ENCODE results near the gene HIVEP3. TPM values are rescaled to one million over a fixed set of nuclear protein-coding genes. Genes with fewer than 3 reads are reported as not detected.
"Not testable (repeated sequence)": the region's sequence is repeated elsewhere in the genome, so short reads cannot be mapped to it uniquely, and the experiment has no call there.

HIVEP3 gene
- total RNA-seq, 3 donors from 2014 or later, result 4.9 to 6.5 (median 6.1) TPM

DNA sequence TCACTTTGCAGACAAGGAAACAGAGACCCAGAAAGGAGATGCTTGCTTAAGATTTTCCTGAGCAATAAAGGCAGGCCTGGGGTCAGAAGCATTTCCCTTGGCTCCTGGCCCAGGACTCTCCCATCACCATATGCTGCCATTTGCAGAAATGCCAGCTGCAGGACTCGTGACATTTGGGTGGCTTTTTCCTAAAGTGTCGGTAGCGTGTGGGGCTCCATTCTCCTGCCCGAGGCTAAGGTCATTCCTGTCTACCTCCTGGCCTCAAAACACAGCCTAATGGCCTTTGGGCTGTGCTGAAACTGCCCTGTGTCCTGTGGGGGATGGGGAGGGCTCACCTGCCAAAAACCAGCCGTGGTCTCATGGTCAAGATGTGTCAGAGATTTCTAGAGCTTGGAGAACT lies 218.1 kb downstream of the HIVEP3 start:
- Histone ChIP-seq H3K4me3 (no peak overlapping the region), H3K36me3 (ENCODE audit: low read depth) (no peaks in the 10 kb centered on the region), H3K4me1 (ENCODE audit: low read depth) (no peaks in the 10 kb centered on the region), H3K9me3 (no peaks in the 10 kb centered on the region)
- no peak for ATAC-seq
- TF ChIP-seq, protein P1, sequence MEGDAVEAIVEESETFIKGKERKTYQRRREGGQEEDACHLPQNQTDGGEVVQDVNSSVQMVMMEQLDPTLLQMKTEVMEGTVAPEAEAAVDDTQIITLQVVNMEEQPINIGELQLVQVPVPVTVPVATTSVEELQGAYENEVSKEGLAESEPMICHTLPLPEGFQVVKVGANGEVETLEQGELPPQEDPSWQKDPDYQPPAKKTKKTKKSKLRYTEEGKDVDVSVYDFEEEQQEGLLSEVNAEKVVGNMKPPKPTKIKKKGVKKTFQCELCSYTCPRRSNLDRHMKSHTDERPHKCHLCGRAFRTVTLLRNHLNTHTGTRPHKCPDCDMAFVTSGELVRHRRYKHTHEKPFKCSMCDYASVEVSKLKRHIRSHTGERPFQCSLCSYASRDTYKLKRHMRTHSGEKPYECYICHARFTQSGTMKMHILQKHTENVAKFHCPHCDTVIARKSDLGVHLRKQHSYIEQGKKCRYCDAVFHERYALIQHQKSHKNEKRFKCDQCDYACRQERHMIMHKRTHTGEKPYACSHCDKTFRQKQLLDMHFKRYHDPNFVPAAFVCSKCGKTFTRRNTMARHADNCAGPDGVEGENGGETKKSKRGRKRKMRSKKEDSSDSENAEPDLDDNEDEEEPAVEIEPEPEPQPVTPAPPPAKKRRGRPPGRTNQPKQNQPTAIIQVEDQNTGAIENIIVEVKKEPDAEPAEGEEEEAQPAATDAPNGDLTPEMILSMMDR (IDR thresholded peaks at IDR 0.05), result no peak
- intact Hi-C loops (cut with DNase I, micrococcal nuclease), result no loop called here
- no peak for DNase-seq

DNA sequence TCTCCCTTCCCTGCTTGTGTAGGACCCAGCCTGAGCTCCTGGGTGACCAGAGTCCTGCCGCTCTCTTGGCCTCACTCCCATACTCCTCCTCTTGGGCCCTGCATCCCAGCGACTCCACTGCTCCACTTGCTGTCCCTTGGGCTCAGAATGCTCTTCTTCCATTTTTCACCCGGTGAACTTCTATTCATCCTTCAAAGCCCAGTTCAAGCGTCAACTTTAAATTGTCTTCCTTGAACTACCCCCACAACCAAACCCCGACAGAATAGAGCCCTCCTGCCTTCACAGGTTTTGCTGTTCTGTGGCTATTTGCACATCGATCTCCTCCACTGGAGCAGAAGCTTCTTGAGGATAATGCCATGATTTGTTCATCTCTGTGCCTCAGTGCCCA lies 218.9 kb downstream of the HIVEP3 start:
- Histone ChIP-seq H3K4me3 (no peak overlapping the region), H3K9me3 (no peaks in the 10 kb centered on the region), H3K36me3 (ENCODE audit: low read depth) (no peaks in the 10 kb centered on the region), H3K4me1 (ENCODE audit: low read depth) (no peaks in the 10 kb centered on the region)
- TF ChIP-seq, protein P1 (IDR thresholded peaks at IDR 0.05), result no peak
- intact Hi-C loops (cut with DNase I, micrococcal nuclease), result no loop called here
- ATAC-seq, result no peak
- DNase-seq, result no peak

DNA sequence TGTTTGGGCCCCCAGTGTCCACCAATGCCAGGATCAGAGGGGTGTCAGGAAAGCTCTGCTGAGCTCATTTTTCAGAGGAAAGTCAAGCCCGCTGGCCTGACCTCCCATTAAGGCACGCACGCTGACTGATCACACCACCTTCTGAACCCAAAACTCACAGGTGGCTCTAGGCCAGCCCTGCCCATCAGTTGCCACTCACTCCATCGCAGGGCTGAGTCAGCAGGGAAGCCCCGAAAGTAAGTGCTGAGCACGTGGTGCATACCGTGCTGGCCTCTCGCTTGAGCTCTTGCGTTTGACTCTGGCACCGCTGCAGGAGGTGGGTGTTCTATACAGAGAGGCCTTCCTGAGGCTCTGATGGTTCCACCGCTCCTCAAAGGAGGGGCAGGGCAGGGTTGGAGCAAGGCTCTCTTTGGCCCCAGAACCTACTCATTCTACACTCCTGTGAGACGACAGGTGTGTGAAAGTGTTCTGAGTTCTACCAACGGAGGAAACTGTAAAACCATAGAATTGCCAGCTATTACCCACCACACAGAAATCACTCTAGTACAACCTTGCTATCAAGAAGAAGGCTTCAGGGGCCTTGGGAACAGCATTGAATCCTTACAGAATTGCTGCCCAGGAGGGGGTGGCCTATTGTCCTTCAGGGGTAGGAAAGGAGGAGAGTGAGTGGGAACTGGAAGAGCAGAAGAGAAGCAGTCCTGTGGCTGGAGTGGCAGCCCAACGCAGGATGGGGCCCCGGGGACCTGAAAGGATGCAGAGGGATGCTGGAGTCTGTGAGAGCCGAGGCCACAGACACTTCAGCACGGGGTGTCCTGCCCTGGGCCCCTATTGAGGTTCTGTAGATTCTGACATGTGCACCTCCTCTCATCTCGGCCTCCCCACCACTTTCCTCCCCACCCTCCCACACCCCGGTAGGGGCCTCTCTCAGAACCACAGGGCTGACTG lies 219.5 kb downstream of the HIVEP3 start:
- Histone ChIP-seq H3K9me3 (no peaks in the 10 kb centered on the region), H3K4me3 (no peak overlapping the region), H3K4me1 (ENCODE audit: low read depth) (no peaks in the 10 kb centered on the region), H3K36me3 (ENCODE audit: low read depth) (no peaks in the 10 kb centered on the region)
- DNase-seq (no peak), ATAC-seq (peak; percentile 47)
- TF ChIP-seq, protein P1 (IDR thresholded peaks at IDR 0.05), result no peak
- intact Hi-C loops (cut with DNase I, micrococcal nuclease), result no loop called here

DNA sequence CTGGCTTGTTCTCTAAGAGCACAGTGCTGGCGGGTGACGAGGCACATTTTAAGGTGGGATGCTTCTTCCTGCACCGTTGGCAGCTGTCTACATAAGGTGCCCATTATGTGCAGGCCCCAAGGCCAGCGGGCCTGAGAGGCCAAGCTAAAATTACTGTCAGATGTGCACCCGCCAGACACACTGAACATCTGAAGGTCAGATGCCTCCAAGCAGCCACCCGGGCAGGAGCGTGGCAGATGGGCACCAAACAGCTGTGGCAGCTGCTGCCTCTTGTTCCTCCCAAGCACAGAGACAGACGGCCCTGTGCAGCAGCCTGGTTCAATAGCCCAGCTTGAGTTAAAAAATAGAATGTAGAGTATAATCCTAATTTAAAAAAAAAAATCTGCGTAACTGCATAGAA lies 222.3 kb downstream of the HIVEP3 start:
- TF ChIP-seq, protein P1 (IDR thresholded peaks at IDR 0.05), result no peak
- H3K9me3 ChIP-seq, result no peaks in the 10 kb centered on the region
- ATAC-seq (no peak), DNase-seq (no peak)
- intact Hi-C loops (cut with DNase I, micrococcal nuclease), result no loop called here
- no peak overlapping the region for H3K4me3 ChIP-seq
- H3K4me1 ChIP-seq (ENCODE audit: low read depth), result no peaks in the 10 kb centered on the region
- no peaks in the 10 kb centered on the region for H3K36me3 ChIP-seq (ENCODE audit: low read depth)

DNA sequence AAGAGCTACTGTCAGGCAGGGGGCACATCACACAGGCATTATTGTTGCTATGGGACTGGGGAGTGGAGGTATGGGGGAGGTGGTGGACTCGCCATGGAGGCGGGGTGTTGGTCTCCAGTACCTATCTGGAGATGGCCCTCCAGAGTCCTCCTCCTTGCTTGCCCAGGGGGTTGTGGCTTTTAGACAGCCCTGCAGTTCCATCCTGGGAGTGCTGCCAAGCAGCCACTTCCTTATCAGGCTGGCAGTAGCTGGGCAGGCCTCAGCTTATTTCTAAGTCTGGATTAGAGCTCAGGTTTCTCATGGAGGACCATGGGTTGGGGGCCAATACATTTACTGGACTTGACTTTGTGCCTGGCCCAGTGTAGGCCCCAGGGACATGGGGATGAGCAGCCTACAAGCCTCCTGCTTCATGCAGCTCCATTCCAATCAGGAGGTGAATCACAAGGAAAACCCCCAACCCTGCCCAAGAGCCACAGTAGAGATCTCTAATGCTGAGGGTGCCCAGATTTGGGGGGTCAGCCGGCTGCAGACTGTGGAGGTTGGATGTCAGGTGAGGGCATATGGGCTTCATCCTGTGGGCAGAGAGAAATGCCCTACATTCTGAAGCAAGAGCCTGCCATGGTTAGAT lies 223.5 kb downstream of the HIVEP3 start:
- Histone ChIP-seq H3K9me3 (no peaks in the 10 kb centered on the region), H3K36me3 (ENCODE audit: low read depth) (no peaks in the 10 kb centered on the region), H3K4me3 (no peak overlapping the region), H3K4me1 (ENCODE audit: low read depth) (no peaks in the 10 kb centered on the region)
- DNase-seq (peak in 2 of 3 donors; percentile 40 to 55), ATAC-seq (peak; percentile 36)
- TF ChIP-seq, protein P1 (IDR thresholded peaks at IDR 0.05), result no peak
- intact Hi-C loops (cut with DNase I, micrococcal nuclease), result no loop called here

DNA sequence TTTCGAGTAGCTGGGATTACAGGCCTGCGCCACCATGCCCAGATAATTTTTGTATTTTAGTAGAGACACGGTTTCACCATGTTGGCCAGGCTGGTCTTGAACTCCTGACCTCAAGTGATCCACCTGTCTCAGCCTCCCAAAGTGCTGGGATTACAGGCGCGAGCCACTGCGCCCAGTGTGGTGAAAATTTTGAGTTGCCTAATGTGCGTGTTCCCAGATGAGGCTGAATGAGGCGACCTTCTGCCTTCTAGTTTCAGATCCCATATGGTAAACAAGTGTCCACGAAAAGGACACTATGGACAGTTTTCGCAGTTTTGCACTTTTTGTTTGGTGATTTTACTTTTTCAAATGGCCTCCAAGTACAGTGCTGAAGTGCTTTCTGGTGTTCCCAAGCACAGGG lies 226.8 kb downstream of the HIVEP3 start:
- intact Hi-C loops (cut with DNase I, micrococcal nuclease); H3K4me1 ChIP-seq (ENCODE audit: low read depth); DNase-seq; H3K4me3 ChIP-seq; ATAC-seq; H3K36me3 ChIP-seq (ENCODE audit: low read depth); H3K9me3 ChIP-seq: not testable (repeated sequence)

All from mucosa of descending colon (tissue), 3 donors.